Measurements from ENCODE around the gene ERMP1.
"Not testable (repeated sequence)": the region's sequence is repeated elsewhere in the genome, so short reads cannot be mapped to it uniquely, and the experiment has no call there.

The ERMP1 gene, protein sequence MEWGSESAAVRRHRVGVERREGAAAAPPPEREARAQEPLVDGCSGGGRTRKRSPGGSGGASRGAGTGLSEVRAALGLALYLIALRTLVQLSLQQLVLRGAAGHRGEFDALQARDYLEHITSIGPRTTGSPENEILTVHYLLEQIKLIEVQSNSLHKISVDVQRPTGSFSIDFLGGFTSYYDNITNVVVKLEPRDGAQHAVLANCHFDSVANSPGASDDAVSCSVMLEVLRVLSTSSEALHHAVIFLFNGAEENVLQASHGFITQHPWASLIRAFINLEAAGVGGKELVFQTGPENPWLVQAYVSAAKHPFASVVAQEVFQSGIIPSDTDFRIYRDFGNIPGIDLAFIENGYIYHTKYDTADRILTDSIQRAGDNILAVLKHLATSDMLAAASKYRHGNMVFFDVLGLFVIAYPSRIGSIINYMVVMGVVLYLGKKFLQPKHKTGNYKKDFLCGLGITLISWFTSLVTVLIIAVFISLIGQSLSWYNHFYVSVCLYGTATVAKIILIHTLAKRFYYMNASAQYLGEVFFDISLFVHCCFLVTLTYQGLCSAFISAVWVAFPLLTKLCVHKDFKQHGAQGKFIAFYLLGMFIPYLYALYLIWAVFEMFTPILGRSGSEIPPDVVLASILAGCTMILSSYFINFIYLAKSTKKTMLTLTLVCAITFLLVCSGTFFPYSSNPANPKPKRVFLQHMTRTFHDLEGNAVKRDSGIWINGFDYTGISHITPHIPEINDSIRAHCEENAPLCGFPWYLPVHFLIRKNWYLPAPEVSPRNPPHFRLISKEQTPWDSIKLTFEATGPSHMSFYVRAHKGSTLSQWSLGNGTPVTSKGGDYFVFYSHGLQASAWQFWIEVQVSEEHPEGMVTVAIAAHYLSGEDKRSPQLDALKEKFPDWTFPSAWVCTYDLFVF

DNA sequence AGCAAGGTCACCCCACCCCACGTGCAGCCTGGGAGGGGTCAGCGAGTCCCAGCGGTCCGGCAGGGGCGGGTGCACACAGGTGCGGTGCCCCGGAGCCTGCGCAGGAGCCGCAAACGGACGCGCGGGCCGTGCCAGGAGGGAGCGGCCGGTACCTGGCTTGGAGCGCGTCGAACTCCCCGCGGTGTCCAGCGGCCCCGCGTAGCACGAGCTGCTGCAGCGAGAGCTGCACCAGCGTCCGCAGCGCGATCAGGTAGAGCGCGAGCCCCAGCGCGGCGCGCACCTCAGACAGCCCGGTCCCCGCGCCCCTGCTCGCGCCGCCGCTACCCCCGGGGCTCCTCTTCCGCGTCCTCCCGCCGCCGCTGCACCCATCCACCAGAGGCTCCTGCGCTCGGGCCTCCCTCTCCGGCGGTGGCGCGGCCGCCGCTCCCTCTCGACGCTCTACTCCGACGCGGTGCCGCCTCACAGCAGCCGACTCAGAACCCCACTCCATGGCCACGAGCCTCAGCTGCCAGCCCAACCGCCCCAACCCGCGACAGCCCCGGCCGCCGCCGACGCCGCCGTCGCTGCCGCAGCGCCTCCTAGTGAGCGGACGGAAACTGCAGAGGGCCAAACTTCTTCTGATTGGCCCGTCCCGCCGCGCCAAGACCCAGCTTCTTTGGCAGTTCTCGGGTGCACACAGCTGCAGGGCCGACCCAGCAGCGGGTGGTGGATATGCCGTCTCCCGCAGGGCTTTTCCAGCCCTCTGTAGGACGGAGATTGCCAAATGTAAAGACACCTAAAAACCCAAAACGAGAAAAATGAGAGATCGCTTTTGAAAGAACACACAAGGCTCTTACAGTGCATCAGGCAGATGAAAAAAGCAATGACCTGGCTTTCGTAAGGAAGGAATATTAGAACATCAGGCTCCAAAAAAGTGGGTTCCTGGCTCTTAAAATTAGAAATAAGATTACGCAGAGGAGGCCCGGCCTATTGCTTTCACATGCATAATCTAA lies at the start of gene ERMP1:
TSS of gene ERMP1 (minus strand) at position 580 of the 992 bp plus-strand sequence. CDS start at position 490, 90 bp downstream.
- peak; percentile 89 for DNase-seq (ENCODE audit: low read depth)

DNA sequence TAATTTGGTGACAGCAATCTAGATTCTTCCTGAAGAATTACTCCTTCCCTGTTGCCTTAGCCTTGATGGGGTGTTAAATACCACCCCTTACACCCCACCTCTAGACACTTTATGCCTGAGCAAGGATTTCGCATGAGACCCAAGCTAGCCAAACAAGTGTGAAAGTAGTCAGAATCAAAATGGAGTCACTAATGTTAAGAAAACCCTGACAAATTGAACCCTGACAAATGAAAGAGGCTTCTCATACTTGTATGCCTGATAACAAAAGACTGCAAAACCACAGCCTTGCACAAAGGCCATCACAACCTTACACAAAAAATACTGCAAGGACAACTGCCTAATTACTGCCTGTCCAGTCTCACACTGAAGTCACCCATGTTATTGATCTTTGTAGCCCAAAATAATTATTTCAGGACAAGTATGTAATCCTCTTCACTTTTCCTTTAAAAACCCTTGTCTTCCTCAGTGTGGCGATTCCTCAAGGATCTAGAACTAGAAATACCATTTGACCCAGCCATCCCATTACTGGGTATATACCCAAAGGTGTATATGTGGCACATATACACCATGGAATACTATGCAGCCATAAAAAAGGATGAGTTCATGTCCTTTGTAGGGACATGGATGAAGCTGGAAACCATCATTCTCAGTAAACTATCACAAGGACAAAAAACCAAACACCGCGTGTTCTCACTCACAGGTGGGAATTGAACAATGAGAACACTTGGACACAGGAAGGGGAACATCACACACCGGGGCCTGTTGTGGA lies 49.5 kb upstream of the ERMP1 start:
- DNase-seq (ENCODE audit: low read depth), result not testable (repeated sequence)

DNA sequence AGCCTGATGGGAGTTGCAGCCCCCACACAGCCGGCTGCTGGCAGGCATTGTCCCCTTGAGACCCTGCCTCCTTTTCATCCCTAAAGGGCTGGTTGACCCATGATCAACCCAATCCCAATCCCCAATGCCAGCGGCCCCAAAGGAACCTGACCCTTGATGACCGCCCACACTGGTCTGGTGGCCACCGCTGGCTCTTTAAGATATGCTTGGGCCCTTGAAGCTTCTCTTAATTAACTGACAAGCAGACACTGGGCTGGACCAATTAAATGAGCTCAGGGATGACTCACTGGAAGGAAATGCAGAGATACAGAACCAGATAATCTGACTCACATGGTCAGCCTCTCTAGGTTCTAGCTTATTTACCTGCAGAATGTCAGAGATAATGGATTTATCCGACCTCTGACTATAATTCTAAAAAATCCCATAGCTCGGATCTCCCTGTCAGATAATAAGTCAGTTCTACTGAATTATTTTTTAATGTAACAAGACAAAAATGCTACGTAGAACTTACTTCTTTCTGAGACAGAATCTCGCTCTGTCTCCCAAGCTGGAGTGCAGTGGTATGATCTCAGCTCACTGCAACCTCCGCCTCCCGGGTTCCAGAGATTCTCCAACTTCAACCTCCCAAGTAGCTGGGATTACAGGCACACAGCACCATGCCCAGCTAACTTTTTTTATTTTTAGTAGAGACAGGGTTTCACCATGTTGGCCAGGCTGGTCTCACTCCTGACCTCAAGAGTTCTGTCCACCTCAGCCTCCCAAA lies 46.7 kb upstream of the ERMP1 start:
- no peak for DNase-seq (ENCODE audit: low read depth)

DNA sequence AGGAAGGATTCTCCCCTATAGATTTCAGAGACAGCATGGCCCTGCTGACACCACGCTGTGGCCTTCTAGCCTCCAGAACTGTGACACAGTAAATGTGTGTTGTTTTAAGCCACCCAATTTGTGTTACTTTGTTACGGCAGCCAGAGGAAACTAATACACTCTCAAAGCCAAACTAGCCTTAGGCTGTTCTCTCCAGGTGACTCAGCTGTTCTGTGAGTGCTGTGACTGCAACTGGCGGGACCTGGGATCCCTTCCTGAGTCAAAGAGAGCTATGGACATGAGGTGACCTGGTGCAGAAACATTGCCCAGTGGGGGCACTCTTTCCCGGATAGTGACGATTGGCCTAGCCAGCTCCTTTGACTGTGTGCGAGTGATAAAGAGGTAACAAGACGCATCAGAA lies 43.8 kb upstream of the ERMP1 start:
- no peak for DNase-seq (ENCODE audit: low read depth)

DNA sequence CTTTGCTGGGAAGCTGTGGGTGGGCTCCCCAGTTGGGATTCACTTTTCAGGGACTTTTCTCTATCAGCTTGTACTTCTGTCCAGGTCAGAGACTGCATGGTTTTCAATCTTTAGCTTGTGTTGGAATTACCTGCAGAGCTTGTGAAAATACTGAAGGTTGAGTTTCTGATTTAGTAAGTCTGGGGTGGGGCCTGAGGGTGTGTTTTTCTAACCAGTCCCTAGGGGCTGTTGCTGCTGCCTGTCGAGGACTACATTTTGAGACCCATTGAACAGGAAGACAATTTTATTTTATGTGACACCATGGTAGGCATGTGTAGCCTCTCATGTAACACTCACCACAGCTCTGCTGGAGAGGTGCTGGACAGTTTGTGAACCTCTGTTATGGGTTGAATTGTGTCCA lies 43.1 kb upstream of the ERMP1 start:
- no peak for DNase-seq (ENCODE audit: low read depth)

DNA sequence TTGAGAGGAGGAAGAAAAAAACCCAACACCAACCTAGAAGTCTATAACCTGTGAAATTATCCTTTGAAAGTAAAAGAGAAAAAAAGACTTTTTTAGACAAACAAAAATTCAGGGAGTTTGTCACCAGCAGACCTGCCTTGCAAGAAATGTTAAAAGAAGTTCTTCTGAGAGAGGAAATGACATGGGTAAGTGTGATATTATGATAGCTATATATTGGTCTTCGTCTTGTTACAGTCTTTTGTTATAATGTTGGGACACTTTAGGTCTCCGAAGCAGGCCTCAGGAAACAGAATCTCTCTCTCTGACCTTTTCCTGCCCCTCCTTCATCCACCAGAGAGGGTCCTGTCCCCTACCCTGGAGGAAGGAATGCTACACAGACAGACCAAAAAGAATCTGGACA lies 41.1 kb upstream of the ERMP1 start:
- DNase-seq (ENCODE audit: low read depth), result no peak

DNA sequence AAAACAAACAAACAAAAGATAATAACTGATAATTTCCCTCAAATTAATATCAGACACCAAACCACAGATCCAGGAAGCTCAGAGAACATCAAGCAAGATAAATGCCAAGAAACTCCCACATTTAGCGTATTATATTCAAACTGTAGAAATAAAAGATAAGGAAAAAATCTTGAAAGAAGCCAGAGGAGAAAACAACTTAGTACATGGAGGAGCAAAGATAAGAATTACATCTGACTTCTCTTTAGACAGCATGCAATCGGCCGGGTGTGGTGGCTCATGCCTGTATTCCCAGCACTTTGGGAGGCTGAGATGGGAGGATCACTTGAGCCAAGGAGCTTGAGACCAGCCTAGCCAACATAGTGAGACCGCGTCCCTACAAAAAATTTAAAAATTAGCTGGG lies 40.5 kb upstream of the ERMP1 start:
- DNase-seq (ENCODE audit: low read depth), result no peak

DNA sequence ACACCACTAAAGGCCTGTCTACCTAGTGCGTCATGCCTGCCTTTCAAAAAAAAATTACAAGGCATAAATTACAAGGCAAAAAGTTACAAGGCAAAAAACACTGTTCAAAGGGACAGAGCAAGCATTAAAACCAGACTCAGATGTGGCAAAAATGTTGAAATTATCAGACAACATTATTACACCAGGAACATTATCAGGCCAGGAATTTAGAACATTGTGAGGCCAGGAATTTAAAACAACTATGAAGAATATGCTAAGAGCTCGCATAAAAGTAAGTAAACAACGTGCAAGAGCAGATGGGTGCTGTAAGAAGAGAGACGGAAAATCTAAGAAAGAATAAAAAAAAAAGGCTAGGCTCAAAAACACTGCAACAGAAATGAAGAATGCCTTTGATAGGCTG lies 39.6 kb upstream of the ERMP1 start:
- no peak for DNase-seq (ENCODE audit: low read depth)

DNA sequence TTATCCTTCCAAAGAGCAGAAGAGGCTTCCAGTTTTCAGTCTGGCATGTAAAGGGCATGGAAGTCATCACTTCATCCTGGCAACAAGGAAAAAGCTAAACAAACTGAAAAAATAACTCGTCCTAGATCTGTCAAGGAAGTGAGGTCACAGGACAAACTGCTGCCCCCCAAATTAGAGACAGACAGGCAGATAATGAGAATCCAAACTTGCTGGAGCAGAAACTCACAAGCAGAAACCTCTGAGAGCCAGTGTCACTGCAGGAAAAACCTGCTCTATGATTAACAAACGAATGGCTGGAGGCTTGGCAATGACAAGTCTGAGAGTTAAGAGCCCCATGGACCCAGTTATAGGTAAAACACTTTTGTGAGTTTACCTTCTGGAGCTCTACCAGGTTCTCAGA lies 38.9 kb upstream of the ERMP1 start:
- no peak for DNase-seq (ENCODE audit: low read depth)

DNA sequence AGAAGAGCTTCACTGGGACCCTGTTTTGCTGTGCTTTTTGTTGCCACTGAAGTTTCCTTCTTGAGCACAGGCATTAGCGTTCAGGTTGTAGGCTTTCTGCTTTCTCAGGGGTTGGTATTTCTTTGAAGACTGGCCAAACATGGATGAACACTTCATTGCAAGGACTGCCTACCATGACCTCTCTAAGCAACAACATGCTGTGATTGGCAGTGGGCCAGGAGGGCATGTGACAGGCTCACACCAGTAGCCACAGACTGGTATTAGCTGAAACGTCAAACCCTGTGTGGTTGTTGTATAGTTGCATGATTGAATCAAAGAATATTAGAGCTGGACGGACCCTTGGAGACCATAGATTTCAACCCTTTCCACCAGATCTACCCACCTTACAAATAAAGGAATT lies 37.8 kb upstream of the ERMP1 start:
- DNase-seq (ENCODE audit: low read depth), result no peak

DNA sequence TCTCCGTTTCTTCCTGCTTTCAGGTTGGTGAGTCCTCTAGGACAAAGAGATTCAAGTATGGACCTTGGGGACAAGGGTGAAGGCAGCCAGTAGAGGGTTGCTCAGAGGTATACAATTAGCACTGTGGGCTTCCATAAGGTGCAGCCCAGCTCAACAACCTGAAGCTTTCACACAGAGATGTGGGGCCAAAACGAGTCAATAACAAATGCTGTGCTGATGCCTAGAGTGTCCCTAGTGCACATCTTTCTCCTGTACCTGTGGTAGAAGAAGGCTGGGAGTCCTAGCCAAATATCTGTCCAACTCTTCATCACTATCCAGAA lies 37.1 kb upstream of the ERMP1 start:
- DNase-seq (ENCODE audit: low read depth), result no peak

DNA sequence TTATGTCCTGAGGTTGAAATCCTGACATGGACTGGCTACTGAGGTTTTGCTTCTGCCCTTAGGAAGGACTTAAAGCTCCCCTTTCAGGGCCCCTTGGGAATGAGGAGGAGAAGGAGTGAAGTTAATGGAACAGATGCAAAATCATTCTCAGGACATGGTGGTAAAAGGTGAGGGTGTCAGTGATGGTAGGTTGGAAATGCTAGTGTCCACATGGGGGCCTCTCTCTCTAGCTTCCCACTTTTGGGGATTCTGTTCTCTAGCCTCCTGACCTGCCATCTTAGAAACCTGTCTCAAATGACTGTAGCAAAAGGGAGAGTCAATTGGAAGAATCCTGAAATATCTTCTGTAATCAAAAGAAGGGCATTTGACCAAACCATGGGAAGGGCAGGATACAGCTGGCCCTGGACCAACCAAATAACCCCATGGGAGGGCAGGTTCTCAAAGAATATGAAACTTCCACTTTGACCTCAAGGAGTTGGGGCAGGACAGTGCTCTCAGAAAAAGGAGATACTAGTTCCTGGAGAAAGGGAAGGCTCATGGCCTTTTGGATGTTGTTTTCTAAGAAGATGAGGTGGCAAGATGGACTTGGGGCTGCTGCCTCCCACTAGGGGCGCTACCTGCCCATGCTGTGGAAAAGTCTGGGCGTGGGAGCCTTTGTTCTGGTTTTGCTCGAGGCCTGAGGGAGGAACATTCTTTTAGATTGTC lies 36.5 kb upstream of the ERMP1 start:
- DNase-seq (ENCODE audit: low read depth), result peak; percentile 31

DNA sequence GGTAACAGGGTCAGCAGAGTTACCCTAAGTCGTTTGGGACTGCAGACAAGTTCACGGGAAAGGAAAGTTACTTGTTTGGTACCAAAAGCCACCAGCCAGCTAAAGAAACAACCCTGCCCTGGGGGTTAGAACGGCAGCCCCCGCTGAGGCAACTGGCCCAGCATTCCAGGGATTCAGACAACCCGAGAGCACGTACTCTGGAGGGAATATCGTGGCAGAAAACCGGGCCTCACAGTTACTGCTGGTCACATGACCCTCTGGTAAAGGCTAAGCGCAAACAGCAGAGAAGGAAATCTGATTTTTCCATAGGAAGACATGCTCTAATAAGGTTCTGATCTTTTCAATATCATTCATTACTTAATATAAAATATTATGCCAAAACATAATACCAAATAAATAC lies 35.3 kb upstream of the ERMP1 start:
- no peak for DNase-seq (ENCODE audit: low read depth)

DNA sequence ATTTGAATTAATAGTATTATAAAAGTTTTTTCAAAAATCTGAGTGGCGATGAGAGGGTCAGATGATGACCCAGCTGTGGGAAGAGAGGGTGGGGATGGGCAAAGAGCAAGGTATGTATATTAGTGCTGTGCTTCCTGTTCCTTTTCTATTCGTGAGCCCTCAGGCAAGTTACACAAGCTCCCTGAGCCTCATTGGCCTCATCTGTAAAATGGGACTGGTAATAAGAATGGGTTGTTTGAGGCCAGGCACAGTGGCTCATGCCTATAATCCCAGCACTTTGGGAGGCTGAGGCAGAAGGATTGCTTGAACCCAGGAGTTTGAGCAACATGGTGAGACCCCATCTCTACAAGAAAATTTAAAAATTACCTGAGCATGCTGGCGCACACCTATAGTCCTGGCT lies 33.8 kb upstream of the ERMP1 start:
- no peak for DNase-seq (ENCODE audit: low read depth)

DNA sequence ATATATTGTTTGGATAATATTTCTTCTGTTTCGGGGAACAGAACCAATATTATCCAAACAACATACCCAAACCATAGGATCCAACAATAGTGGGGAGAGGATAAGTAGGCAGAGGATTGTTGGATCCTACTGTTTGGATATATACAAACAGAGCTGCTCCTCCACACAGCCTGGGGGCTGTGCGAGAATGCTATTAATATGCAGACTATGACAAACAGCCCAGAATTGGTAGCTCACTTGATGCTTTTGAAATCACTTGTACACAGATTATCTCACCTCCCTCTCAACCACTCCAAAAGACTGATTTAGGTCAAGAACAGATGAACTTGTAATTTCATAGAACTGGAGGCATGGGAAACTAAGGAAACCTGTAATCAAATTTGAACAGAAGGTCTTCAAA lies 33.4 kb upstream of the ERMP1 start:
- no peak for DNase-seq (ENCODE audit: low read depth)

DNA sequence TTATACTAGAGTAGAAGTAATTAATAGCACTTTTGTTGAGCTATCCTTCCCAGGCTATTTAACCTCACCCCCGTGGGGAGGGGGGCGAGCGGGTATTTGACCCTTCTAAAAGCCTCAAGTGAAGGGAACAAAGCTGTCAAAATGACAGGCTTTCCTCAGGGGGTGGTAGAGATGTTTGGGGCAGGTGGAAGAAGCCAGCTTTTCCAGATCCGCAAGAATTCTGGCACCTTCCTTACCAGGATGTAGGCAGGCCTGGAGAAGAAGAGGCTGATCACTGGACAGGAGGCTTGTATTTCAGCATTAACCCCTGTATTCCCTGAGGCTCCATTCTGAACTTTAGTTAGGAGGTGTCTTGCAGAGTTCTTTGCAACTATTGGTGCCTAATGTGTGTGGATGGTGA lies 31.5 kb upstream of the ERMP1 start:
- no peak for DNase-seq (ENCODE audit: low read depth)

DNA sequence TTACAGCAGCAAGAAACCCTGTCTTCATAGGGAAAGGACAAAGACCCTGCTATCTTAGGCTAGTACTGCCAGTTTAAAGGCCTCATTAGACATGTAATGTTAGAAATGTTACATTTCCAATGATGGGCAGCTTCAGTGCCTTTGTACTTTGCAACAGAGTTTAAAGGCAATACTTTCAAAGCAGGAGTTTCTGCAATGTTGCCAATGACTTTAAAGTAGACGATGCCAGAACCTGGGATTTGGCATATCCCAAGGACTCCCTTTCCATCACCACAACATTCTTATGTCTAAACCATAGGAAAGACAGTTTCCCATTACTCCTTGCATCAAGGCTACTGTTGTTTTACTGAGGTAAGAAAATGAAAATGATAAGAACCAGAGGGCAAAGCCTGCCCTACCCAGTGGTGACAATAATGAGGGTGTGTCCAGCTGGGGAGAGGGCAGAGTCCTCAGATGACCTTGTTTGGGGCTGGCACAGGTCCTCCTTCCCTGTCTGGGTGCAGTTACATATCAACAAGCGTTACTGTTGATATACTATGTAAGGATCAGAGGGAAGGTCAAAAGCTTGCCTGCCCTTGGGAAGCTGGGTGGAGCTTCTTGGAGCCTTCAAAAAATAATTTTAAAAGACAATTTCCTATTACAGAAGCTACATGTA lies 30.3 kb upstream of the ERMP1 start:
- DNase-seq (ENCODE audit: low read depth), result no peak

DNA sequence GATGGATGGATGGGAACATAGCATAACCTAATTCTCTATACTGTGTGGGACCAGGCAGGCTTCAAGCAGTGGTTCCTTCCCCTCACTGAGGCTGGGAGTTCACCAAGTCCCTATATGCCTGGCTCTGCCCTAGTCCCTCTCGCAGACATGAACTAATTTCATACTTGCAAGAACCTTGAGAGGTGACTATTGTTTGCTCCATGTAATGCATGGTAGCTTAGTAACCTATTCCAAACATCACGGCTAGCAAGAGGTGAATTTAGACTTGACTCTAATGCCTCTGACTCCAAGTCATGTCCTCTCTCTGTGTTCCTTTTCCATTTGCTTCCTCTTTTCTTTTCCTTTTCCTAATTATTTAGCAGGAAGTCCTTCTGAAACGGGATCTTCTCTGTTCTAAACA lies 25.9 kb upstream of the ERMP1 start:
- DNase-seq (ENCODE audit: low read depth), result no peak

DNA sequence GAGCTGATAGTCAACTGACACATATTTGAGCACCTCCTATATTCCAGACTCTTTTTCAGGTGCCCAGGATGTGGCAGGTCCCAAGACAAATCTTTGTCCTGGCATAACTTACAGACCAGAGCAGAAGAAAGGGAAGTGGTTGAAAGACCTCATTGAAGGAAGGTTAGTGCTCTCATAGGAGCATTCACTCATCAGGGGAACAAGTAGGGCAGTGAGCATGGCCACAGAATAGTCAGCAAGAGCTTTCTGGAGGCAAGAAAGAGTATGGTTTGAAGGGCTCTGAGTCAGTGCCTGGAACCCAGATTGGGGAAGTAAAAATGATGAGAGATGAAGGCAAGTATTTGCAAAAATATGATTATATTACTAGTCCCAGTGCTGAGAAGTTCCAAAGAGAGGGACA lies 25.0 kb upstream of the ERMP1 start:
- no peak for DNase-seq (ENCODE audit: low read depth)

Measured in activated T-cell treated with anti-CD3 and anti-CD28 coated beads for 48 hours (primary cell).